Panc1 (cell line): ENCODE data around the gene CFAP77. TPM values are rescaled to one million over a fixed set of nuclear protein-coding genes. Genes with fewer than 3 reads are reported as not detected.

Experiments used
- ATAC-seq: fragments of 200-7000 bp; cut with Tn5 transposase; 2 replicates; pipeline ENCODE4 v1.9.1; 2020; ENCODE audit warnings: mild to moderate bottlenecking, moderate library complexity
- BruUV-seq: library from RNA; stranded (reverse); fragments of 400-500 nt; replicated peaks from 2 replicates; lab custom pipeline; 2021; lab: Mats Ljungman, UMichigan
- CTCF ChIA-PET: fragments of 300-600 bp; sonication (Branson Sonifier 250); formaldehyde crosslinking; loops from one replicate; lab custom pipeline; 2022; ENCODE audit warnings: antibody characterized with exemption; lab: Charles Lee
- POLR2A ChIA-PET: fragments of 300-600 bp; sonication (Branson Sonifier 250); formaldehyde crosslinking; loops from one replicate; lab custom pipeline; 2022; ENCODE audit warnings: antibody characterized with exemption; lab: Charles Lee
- DNase-seq: peaks from one replicate; pipeline ENCODE4 v3.0.0-alpha.2; 2010; ENCODE audit warnings: low read depth, low spot score
- H3K27ac ChIP-seq: 2 replicates; pipeline ENCODE4 v1.5.1; 2011; ENCODE audit warnings: mild to moderate bottlenecking, low read length, inconsistent platforms
- H3K27me3 ChIP-seq: fragments of 200-500 bp; sonication (Bioruptor generic); 2 replicates; pipeline ENCODE4 v1.6.0; 2014; ENCODE audit warnings: low read length, inconsistent platforms; ENCODE audit not compliant: control insufficient read depth, insufficient read depth
- H3K36me3 ChIP-seq: fragments of 200-500 bp; sonication (Bioruptor generic); 2 replicates; pipeline ENCODE4 v1.5.1; 2014; ENCODE audit warnings: inconsistent platforms, mild to moderate bottlenecking, low read length, moderate library complexity; ENCODE audit not compliant: control insufficient read depth, insufficient read depth
- H3K4me1 ChIP-seq: 2 replicates; pipeline ENCODE4 v1.5.1; 2011; ENCODE audit warnings: inconsistent platforms, mild to moderate bottlenecking, low read length, moderate library complexity; ENCODE audit not compliant: control insufficient read depth, insufficient read depth
- H3K4me3 ChIP-seq, 2 experiments: 2 replicates each; pipeline ENCODE4 v1.5.1; 2011 to 2012; ENCODE audit warnings: low read depth in 2 of 2, low read length in 2 of 2, mild to moderate bottlenecking in 2 of 2, inconsistent platforms in 1 of 2, moderate library complexity in 1 of 2
- H3K9me3 ChIP-seq: fragments of 200-500 bp; sonication (Bioruptor generic); 2 replicates; pipeline ENCODE4 v1.5.1; 2014; ENCODE audit warnings: low read depth, mild to moderate bottlenecking, inconsistent platforms, low read length, moderate library complexity; ENCODE audit not compliant: control insufficient read depth, insufficient read depth
- CTCF ChIP-seq: fragments of 450-650 bp; IDR thresholded peaks from 2 replicates; pipeline ENCODE4 v1.5.1; 2017; ENCODE audit warnings: mild to moderate bottlenecking
- POLR2AphosphoS5 ChIP-seq: IDR thresholded peaks from 2 replicates; pipeline ENCODE4 v1.6.1; 2012; ENCODE audit warnings: mild to moderate bottlenecking, low read depth, low read length, moderate library complexity
- REST ChIP-seq, 2 experiments: IDR thresholded peaks; 2 replicates each; pipeline ENCODE4 v1.6.1; 2011 to 2012; ENCODE audit warnings: low read depth in 2 of 2, control low read depth in 1 of 2, low read length in 1 of 2, mild to moderate bottlenecking in 1 of 2, moderate library complexity in 1 of 2; ENCODE audit not compliant: insufficient read depth in 1 of 2
- SIN3A ChIP-seq: IDR thresholded peaks from 2 replicates; pipeline ENCODE4 v1.6.1; 2012; ENCODE audit warnings: low read depth, mild to moderate bottlenecking, low read length, moderate library complexity, borderline replicate concordance; ENCODE audit not compliant: insufficient read depth
- TCF7L2 ChIP-seq: IDR thresholded peaks from 2 replicates; pipeline ENCODE4 v1.6.1; 2011; ENCODE audit warnings: mild to moderate bottlenecking, low read depth, low read length, inconsistent platforms
- in situ Hi-C: cut with HindIII; loops from 2 replicates; pipeline ENCODE4 v1.10.0; 2016; ENCODE audit warnings: low sequenced_read_pairs, low pct_unique_long_range_greater_than_20kb
- intact Hi-C: fragments of 100-400 bp; cut with micrococcal nuclease; formaldehyde crosslinking; loops from one replicate; pipeline ENCODE4 v1.10.0; 2022; ENCODE audit not compliant: unreplicated experiment
- total RNA-seq: library from RNA; stranded (reverse); gene quantifications from one replicate; pipeline ENCODE4 v1.2.1, GENCODE V29; 2021; ENCODE audit not compliant: unreplicated experiment

Gene CFAP77
- total RNA-seq, 1 experiment from 2014 or later = not detected

- no TSS peak for BruUV-seq
- in situ Hi-C loops = no loop called here
- Histone ChIP-seq H3K4me3 (peak overlapping the region in 1 of 2 experiments; percentile 50; a peak in 2 of 4 replicates), H3K36me3 (peaks cover under 1% of the 10 kb centered on the region; the same call in 1 of the 2 replicates), H3K4me1 (peaks cover 4% of the 10 kb centered on the region; the same call in 1 of the 2 replicates), H3K9me3 (no peaks in the 10 kb centered on the region), H3K27me3 (peaks cover 12% of the 10 kb centered on the region), H3K27ac (no peak overlapping the region)
- ChIA-PET POLR2A (no interaction called here), CTCF (no interaction called here)
- peak; percentile 70 for ATAC-seq
- intact Hi-C loops = loop anchor here (5.0 kb wide), 2 partner anchors 96 to 161 kb away; no protein-coding TSS in a partner anchor
- no peak for DNase-seq
- peak; percentile 80 for TF ChIP-seq CTCF
- TF ChIP-seq SIN3A = no peak
- no peak for TF ChIP-seq REST (IDR thresholded peaks at IDR 0.05; ENCODE audit: insufficient read depth in 1 of 2, low read depth in 2 of 2, low read length in 1 of 2)
- TF ChIP-seq POLR2AphosphoS5 = no peak
- TF ChIP-seq TCF7L2 = no peak
Observed at GRCh38 chr9:132411091-132411508, 1.1 kb downstream of the CFAP77 start.

DNA sequence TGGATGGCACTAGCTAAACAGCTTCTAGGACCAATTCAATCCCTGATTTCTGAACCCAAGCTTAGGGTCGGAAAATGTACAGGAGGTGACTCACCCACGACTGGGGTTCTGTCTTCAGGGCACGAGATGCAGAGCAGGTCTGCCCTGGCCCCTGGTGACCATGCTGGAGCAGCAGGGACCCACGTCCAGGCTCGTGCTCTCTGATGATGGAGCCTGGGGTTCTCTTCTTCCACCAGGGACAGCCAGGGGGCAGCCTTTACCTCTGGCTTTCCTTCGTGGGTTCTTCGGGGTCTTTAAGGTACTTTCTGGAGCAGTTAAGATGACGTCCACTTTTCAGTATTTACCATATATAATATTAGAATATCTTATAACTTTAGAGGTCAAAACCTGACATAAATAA is 2.1 kb downstream of the CFAP77 start:
- Histone ChIP-seq H3K9me3 (no peaks in the 10 kb centered on the region), H3K4me3 (no peak overlapping the region), H3K4me1 (peaks cover 4% of the 10 kb centered on the region; the same call in 1 of the 2 replicates), H3K36me3 (no peaks in the 10 kb centered on the region), H3K27me3 (peaks cover 12% of the 10 kb centered on the region), H3K27ac (no peak overlapping the region)
- no TSS peak for BruUV-seq
- no peak for TF ChIP-seq TCF7L2
- TF ChIP-seq REST (IDR thresholded peaks at IDR 0.05; ENCODE audit: insufficient read depth in 1 of 2, low read depth in 2 of 2, low read length in 1 of 2) = no peak
- peak; percentile 79 for TF ChIP-seq CTCF
- no peak for TF ChIP-seq POLR2AphosphoS5
- TF ChIP-seq SIN3A = no peak
- DNase-seq = no peak
- intact Hi-C loops = loop anchor here (5.0 kb wide), 2 partner anchors 95 to 160 kb away; no protein-coding TSS in a partner anchor
- ChIA-PET CTCF (interaction anchor here (0.6 to 1.0 kb wide), 3 partner anchors 99 to 489 kb away, joined by 3 read pairs; no protein-coding TSS in a partner anchor), POLR2A (interaction anchor here (0.6 kb wide), 1 partner anchor 72 kb away, joined by 4 read pairs; no protein-coding TSS in a partner anchor)
- ATAC-seq = 0 out of 2 replicates have a peak, but pooled peaks have one; percentile 33
- in situ Hi-C loops = no loop called here
